ENCODE measurements around the gene LY6G6F. TPM values are rescaled to one million over a fixed set of nuclear protein-coding genes. Genes with fewer than 3 reads are reported as not detected.
A peak's percentile ranks its signal among the peaks of the same experiment; 100 is the strongest.

Gene LY6G6F
- polyA plus RNA-seq, 4 donors: 0.30 to 1.5 (median 0.52) TPM; not detected in 1

- no peak for DNase-seq (ENCODE audit: low read depth in 4 of 4, low spot score in 3 of 4)
These were observed 15.5 kb downstream of the LY6G6F start for GRCh38 chr6:31722173-31722572.

- DNase-seq (ENCODE audit: low read depth in 4 of 4, low spot score in 3 of 4): no peak
These were observed 16.7 kb downstream of the LY6G6F start, which contains the start of gene MPIG6B for GRCh38 chr6:31723245-31723979. MPIG6B (plus strand) TSS chr6:31723373; CDS start chr6:31723384, 11 bp downstream.

GRCh38 chr6:31723980-31724691 lies 17.5 kb downstream of the LY6G6F start:
- no peak for DNase-seq (ENCODE audit: low read depth in 4 of 4, low spot score in 3 of 4)

GRCh38 chr6:31725502-31726350 lies 19.1 kb downstream of the LY6G6F start:
- no peak for DNase-seq (ENCODE audit: low read depth in 4 of 4, low spot score in 3 of 4)

- no peak for DNase-seq (ENCODE audit: low read depth in 4 of 4, low spot score in 3 of 4)
These were observed 20.5 kb downstream of the LY6G6F start for GRCh38 chr6:31727034-31727716.

GRCh38 chr6:31727717-31728671 lies 21.3 kb downstream of the LY6G6F start:
- DNase-seq (ENCODE audit: low read depth in 4 of 4, low spot score in 3 of 4): no peak

- DNase-seq (ENCODE audit: low read depth in 4 of 4, low spot score in 3 of 4): no peak
These were observed 22.3 kb downstream of the LY6G6F start, which contains the start of gene DDAH2 for GRCh38 chr6:31728767-31729514. DDAH2 (minus strand) TSS chr6:31729299; CDS start chr6:31729161, 138 bp downstream.

- peak in 3 of 4 donors; percentile 85 to 89 (median 87) for DNase-seq (ENCODE audit: low read depth in 4 of 4, low spot score in 3 of 4)
These were observed 22.9 kb downstream of the LY6G6F start for GRCh38 chr6:31729515-31729978.

GRCh38 chr6:31729979-31730630 lies 23.4 kb downstream of the LY6G6F start:
- peak in 3 of 4 donors; percentile 82 to 87 (median 85) for DNase-seq (ENCODE audit: low read depth in 4 of 4, low spot score in 3 of 4)

GRCh38 chr6:31730631-31731086 lies 24.0 kb downstream of the LY6G6F start:
- DNase-seq (ENCODE audit: low read depth in 4 of 4, low spot score in 3 of 4): no peak

GRCh38 chr6:31732029-31732428 lies 25.4 kb downstream of the LY6G6F start:
- DNase-seq (ENCODE audit: low read depth in 4 of 4, low spot score in 3 of 4): no peak

- DNase-seq (ENCODE audit: low read depth in 4 of 4, low spot score in 3 of 4): no peak
These were observed 27.1 kb downstream of the LY6G6F start for GRCh38 chr6:31733734-31734133.

GRCh38 chr6:31734247-31734820 lies 27.7 kb downstream of the LY6G6F start:
- no peak for DNase-seq (ENCODE audit: low read depth in 4 of 4, low spot score in 3 of 4)

- DNase-seq (ENCODE audit: low read depth in 4 of 4, low spot score in 3 of 4): peak in 1 of 4 donors; percentile 39
These were observed 28.2 kb downstream of the LY6G6F start for GRCh38 chr6:31734821-31735406.

GRCh38 chr6:31736021-31736767 lies 29.5 kb downstream of the LY6G6F start, which contains the start of gene CLIC1:
CLIC1 (minus strand) TSS chr6:31736530; CDS start chr6:31736300, 230 bp downstream.
- peak in 1 of 4 donors; percentile 54 for DNase-seq (ENCODE audit: low read depth in 4 of 4, low spot score in 3 of 4)

- no peak for DNase-seq (ENCODE audit: low read depth in 4 of 4, low spot score in 3 of 4)
These were observed 30.2 kb downstream of the LY6G6F start for GRCh38 chr6:31736768-31737314.
